GM06990 (cell line): Measurements from ENCODE around the gene SMPD1.

Source experiments
- DNase-seq: peaks from one replicate; pipeline ENCODE4 v3.0.0-alpha.2; 2011; ENCODE audit not compliant: insufficient read length; ENCODE audit errors: extremely low read depth
- H3K27me3 ChIP-seq: replicated peaks from 2 replicates; pipeline ENCODE4 v1.6.0; 2011; ENCODE audit warnings: low read length; ENCODE audit not compliant: control insufficient read depth, insufficient read depth
- H3K36me3 ChIP-seq: 2 replicates; pipeline ENCODE4 v1.5.1; 2011; ENCODE audit warnings: low read length; ENCODE audit not compliant: control insufficient read depth, insufficient read depth
- H3K4me3 ChIP-seq: replicated peaks from 2 replicates; pipeline ENCODE4 v1.5.1; 2011; ENCODE audit warnings: low read depth, mild to moderate bottlenecking, control low read depth, low read length
- TF ChIP-seq, protein P1 (sequence below): IDR thresholded peaks from 2 replicates; pipeline ENCODE4 v1.5.1; 2011; ENCODE audit warnings: low read length, control low read depth, mild to moderate bottlenecking, inconsistent platforms; ENCODE audit not compliant: insufficient read depth, poor library complexity, severe bottlenecking

SMPD1 gene

GRCh38 chr11:6362185-6362872 lies 27.9 kb upstream of the SMPD1 start:
- H3K27me3 ChIP-seq, result peaks cover 3% of the 10 kb centered on the region
- TF ChIP-seq, protein P1, sequence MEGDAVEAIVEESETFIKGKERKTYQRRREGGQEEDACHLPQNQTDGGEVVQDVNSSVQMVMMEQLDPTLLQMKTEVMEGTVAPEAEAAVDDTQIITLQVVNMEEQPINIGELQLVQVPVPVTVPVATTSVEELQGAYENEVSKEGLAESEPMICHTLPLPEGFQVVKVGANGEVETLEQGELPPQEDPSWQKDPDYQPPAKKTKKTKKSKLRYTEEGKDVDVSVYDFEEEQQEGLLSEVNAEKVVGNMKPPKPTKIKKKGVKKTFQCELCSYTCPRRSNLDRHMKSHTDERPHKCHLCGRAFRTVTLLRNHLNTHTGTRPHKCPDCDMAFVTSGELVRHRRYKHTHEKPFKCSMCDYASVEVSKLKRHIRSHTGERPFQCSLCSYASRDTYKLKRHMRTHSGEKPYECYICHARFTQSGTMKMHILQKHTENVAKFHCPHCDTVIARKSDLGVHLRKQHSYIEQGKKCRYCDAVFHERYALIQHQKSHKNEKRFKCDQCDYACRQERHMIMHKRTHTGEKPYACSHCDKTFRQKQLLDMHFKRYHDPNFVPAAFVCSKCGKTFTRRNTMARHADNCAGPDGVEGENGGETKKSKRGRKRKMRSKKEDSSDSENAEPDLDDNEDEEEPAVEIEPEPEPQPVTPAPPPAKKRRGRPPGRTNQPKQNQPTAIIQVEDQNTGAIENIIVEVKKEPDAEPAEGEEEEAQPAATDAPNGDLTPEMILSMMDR, result no peak
- H3K36me3 ChIP-seq, result no peaks in the 10 kb centered on the region

DNA sequence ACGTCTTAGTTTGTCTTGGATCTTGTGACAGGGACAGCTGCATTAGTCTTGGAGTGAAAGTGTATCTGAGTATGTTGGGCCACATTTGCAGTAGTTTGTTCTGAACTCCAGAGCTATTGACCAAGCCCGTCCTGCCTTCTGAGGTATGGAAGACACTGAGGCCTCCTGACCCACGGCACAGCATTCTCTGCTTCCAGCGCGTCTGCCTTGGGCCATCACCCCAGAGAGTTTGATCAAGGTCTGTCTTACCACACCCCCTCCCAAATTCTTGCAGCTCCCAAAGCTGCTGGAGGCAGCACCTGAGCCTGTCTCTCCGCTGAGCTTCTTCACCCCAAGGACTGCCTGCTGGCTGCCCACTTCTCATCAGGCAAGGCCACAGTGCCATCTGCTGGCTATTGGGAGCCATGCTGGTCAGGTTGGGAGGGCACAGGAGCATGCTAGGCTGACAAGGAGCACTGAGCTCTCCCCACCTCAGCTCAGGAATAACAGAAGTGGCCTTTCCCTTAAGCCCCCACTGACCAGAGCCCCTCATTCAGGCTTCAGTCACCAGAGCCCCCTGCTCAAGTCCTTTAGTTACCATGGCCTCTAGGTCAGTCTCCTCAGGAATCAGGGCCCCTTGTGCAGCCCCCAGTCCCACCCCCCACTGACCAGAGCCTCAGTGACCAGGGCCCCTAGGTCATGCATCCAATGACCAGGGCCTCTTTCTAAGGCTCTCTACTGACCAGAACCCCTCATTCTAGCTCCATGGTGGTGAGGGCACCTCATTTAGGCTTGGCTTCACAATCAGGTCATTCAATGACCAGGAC lies 27.2 kb upstream of the SMPD1 start:
- Histone ChIP-seq H3K36me3 (no peaks in the 10 kb centered on the region), H3K4me3 (no peak overlapping the region), H3K27me3 (peaks cover 3% of the 10 kb centered on the region)
- TF ChIP-seq, protein P1, result peak; percentile 91
- peak; percentile 25 for DNase-seq

More at GRCh38 chr11:6362185-6362872, 27.9 kb upstream of the SMPD1 start:
- DNase-seq, result no peak
- no peak overlapping the region for H3K4me3 ChIP-seq

DNA sequence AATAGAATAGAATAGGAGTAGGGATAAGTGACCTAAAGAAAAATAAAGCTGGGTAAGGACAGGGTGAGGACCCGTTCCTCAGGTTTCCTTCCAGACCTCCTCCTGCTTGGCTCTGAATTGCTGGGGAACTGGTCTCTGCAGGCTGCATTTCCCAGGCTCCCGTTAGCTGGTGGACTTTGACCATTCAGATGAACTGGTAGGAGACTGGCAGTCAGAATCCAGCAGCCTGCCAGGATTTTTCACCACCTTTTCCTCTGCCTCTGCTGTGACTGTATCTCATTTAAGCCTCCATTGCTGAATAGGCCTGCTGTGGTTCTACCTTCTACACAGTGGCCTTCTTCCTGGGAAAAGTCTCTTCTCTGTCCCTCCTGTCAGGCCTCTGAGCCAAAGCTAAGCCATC lies 24.6 kb upstream of the SMPD1 start:
- no peak for DNase-seq
- TF ChIP-seq, protein P1, result no peak
- Histone ChIP-seq H3K36me3 (no peaks in the 10 kb centered on the region), H3K27me3 (peaks cover 3% of the 10 kb centered on the region), H3K4me3 (no peak overlapping the region)

DNA sequence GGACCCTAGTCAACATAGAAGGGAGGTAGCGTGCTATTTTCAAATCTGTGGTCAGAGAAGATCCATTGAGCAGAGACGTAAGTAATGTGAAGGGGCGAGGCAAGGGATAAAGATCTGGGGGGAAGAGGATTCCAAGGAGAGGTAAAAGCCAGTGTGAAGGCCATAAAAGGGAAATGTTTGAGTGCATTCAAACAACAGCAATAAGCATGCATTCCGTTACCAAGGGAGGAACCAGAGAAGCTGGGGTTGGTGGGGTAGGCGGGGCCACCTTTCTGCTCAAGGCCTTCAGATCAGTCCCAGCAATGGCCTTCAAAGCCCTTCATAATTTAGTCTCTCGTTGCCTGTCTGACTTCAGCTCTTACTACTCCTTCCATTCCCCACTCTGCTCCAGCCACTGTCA lies 18.4 kb upstream of the SMPD1 start:
- H3K4me3 ChIP-seq, result no peak overlapping the region
- TF ChIP-seq, protein P1, result no peak
- H3K27me3 ChIP-seq, result no peaks in the 10 kb centered on the region; the same call in 1 of the 2 replicates
- no peaks in the 10 kb centered on the region for H3K36me3 ChIP-seq
- DNase-seq, result no peak

- Histone ChIP-seq H3K4me3 (no peak overlapping the region), H3K27me3 (no peaks in the 10 kb centered on the region), H3K36me3 (no peaks in the 10 kb centered on the region)
- TF ChIP-seq, protein P1, result no peak
- DNase-seq, result no peak
Measured at GRCh38 chr11:6377902-6378639, 12.2 kb upstream of the SMPD1 start.
